GM21390 (cell line): Measurements from ENCODE around the gene SYT4.

ENCODE experiments used
- ATAC-seq: cut with Tn5 transposase; IDR thresholded peaks from one replicate; pipeline ENCODE4 v1.9.1; 2021; ENCODE audit not compliant: unreplicated experiment

Gene SYT4

GRCh38 chr18:43222501-43222900 is 54.8 kb downstream of the SYT4 start:
- ATAC-seq = no peak

DNA sequence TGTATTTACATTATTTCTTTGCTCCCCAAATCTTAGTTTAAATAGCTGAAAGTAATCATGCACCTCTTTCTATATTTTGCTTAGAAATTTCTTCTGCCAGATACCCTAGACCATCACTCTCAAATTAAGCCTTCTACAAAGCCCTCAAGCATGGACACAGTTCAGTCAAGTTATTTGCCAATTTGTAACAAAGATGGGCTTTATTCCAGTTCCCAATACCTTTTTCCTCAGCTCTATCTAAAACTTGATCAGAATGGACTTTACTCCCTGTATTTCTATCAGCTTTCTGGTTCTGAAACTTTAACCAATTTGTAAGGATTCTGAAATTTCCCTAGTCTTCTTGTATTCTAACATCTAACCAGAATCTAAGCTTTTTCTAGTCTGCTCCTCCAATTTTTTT is 56.6 kb downstream of the SYT4 start:
- no peak for ATAC-seq
